ENCODE results near the gene INSC.

INSC gene

DNA sequence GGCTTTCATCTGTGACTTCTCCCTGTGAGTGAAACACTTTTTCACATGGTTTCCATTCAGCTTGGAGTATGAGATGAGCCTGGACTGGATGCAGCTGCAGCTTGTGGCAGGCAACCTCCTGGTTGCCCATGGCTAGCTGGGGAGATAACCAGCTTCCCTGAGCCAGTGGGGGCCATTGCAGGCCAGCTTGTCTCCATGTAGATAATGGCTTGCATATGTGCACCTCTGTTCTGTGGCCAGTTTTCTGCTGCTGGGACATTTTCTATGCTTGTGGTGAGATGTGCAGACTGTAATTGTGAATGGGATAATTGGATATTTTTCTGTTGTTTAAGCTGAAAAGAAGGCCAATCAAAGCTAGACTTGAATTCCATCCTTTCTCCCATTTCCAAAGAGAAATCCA is 38.5 kb downstream of the INSC start:
- DNase-seq: no peak

DNA sequence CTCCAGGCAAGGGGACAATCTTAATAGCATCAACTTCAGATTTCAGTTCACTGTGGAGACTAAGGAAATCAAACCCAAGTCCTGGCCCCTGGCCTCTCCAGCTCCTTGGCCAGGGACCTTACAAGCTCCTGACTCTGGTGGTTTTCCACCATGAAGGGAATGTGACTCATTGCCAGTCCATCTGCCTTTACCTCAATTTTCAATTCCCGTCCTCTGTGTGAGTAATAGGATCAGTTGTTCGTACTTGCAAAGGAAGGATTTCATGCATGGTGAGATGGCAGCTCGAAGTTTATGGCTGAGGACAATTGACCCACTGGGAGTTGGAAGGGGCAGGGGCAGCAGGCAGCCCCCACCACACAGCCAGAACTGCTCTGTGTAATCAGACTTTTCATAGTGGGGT is 42.5 kb downstream of the INSC start:
- DNase-seq: no peak

DNA sequence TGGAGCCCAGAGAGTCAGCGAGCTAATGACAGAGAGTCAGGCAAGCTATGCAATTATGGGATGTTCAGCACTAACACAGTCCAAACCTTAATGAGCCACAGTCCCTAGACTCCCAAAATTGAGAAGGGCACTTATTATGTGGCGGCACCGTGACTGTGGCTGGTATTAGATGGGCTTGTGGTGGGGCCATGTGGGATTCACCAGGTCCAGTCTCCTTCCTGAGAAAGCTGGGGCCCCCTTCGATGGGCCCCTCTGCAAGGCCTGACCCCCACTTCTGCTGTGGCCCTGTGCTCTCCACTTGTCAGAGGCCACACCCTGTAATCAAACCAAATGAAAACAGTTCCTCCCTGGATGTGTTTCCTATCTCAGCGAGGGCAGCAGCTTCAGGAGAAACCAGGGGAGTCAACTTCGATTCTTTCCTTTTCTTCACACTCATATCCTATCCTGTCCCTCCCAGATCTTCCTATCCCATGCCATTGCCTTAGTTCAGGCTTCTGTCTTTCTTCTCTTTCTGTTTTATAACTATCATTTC is 42.9 kb downstream of the INSC start:
- DNase-seq: no peak

DNA sequence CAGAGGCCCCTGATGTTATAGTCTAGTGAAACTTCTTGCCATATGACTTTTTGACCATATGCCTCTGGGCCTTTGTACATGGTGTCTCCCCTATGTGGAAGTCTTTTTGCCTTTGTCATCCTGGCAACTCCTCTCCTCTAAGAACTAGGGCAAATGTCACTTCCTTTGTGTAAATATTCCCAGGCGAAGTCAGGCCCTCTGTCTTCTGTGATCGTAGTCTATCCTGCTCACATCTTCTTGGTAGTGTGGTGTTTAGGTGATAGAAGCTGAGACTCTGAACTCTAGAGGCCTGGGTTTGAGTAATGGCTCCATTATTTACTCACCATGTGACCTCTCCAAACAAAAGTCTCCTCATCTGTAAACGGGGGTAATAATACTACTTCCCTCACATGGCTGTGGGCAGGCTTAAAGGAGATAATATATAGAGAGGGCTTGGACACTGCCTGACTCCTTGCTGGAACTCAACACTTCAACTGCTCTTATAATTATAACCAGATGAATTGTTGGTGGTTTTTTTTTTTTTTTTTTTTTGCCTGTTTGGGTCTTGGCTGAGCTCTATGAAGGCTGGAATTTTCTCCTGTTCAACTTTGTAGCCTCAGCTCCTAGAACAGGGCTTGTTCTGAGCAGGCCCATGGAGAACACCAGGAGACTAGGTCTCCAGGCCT is 43.8 kb downstream of the INSC start:
- no peak for DNase-seq

DNA sequence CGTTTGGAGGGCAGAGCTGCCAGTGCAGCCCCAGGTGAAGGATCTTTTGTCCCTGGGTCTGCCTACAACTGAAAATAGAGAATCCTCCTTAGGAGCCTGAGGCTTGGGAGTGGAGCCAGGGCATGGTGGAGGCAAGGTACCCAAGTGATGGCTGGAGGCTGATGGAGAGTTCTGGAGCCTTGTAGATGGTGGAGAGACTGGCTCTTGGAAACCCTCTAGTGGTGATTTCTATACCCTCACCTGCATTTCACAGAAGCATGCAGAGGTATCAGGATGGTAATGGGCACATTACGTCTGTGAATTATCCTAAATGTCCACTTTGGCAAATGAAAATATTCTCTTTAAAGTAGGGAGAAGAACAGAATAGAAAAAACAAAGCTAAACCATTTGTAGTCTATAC is 44.4 kb downstream of the INSC start:
- DNase-seq: no peak

DNA sequence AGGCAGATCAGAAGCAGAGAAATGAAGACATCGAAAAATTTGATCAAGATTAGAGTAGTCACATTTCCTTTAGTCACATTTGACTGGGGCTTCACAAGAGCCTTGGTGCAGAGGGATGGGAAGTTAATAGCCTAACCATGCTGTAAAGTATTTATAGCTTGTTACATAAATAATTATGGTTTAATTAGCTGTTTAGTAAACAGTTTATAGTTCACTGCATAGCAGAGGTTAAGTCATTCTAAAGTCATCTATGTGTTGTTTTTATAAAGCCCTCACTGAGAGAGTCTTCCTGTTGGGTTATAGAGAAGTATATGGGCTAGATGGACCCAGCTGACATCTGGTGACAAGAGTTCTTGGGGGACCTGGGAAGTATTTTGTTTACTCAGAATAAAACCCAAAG is 47.1 kb downstream of the INSC start:
- no peak for DNase-seq

DNA sequence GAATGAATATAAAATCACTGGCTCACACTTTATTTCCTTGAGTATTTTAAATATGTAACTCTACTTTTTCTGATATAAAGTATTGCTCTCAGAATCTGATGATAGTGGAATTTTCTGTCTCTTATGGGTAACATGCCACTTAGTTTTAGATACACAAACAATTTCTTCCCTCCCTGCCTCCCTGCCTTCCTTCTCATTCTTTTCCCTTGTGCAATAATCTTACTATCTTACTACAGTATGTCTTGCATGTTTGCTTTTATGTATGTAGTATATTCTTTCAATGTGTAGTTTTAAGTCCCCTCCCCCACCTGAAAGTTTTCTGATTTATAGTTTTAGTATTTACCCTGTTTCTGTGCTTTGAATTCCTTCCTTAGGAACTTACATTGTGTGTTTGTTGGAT is 48.4 kb downstream of the INSC start:
- no peak for DNase-seq

DNA sequence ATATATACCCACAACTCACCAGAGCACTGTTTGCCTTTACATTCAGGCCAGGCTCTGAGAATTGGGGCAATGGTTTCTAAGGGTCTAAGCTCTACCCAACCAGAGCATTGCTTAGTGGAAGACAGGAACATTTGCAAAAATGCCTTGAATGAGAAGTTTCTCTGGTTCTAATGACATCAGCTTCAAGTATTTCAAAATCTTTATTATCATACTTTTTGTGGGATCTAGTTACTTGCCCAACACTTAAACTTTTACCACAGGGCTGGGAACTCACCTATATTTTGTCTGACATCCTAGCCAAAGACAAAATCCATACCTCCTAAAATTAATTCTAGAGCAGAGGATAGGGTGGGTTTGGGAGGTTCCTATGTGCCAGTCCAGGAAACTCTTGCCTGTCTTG is 51.5 kb downstream of the INSC start:
- no peak for DNase-seq

DNA sequence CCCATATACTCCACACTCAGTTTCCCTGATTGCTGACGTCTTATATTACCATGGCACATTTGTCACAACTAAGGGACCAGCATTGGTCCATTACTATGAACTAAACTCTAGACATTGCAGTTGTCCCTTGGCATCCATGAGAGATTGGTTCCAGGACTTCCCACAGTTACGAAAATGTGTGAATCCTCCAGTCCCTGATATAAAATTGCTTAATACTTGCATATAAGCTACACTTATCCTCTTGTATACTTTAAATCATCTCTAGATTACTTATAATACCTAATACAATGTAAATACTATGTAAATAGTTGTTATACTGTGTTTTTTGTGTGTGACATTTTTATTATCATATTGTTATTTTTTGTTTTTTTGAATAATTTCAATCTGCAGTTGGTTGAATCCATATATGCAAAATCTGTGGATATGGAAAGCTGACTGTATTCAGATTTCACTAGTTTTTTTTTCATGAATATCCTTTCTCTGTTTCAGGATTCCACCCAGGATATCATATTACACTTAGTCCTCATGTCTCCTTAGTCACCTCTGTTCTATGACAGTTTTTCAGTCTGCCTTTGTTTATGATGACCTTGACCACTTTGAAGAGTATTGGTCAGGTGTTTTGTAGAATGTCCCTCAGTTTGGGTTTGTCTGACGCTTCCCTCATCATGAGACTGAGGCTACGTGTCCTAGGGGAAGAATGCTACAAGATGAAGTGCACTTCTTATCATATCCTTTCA is 55.3 kb downstream of the INSC start:
- no peak for DNase-seq

DNA sequence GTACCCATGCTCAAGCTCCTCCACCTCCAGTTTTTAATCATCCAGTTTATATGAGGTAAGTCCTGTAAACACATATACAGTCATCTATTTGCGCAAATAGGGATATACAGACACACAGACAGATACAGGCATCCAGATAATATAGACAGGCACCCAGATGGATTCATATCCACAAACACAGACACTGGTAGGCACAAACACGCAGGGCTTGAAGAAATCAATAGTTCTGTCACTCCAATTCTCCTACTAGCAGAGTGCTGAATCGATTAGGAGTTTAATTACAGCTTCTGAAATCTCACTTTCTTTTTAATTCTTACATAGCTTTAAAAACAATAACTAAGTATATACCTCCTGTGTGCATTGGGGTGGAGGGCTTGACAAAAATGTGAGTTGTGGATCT is 56.0 kb downstream of the INSC start:
- no peak for DNase-seq

DNA sequence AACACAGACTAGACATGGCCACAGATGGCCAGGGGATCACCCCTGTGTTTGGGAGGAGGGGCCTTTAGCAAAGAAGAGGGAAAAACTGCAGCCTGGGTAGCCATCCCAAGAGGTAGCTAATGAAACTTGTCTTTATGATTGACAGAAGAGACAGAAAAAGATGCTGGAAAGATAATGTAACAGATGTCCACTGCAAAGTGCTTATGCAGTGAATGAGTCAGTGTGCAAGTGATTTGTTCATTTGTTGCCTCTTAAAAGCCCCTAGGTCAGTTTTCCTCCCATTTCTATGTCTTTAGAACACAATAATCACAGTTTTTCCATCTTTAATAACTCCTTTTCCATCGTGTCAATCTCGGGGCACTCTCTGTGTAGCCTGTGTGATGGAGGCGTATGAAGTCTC is 57.2 kb downstream of the INSC start:
- DNase-seq: no peak

DNA sequence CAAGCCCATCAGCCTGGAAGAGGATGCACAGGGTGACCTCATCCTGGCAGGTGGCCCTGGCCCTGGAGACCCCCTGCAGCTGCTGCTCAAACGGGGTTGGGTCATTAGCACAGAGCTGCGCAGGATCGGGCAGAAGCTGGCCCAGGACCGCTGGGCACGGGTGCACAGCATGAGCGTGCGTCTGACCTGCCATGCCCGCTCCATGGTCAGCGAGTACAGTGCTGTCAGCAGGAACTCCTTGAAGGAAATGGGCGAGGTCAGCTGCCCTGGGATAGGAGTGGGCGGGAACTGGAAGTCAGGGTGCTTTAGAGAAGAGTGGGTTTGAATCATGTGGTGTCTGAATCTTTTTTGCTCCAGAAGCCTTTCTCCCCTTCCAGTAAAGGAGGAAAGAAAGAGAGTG is 61.1 kb downstream of the INSC start:
- DNase-seq: no peak

DNA sequence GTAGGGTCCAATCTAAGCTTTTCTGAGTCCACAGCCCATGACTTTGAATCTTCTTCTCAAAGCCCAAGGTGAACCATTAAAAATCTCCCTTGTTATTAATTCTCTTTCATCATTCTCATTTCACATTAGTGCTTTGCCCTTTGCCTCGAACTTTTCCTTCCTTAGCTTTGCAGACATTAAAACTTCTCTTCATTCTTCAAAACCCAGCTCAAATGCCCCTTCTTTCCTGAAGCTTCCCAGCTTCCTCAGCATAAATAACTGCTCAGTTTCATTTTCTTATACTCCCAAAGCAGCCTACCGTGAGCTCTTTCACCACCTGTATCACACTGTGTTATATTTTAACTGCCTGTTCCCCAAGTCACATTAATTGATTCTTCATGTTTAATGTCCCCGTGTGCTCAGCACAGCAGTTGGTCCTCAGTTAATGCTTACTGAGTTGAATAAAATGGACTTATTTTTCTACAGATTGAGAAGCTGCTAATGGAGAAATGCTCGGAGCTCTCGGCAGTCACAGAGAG is 62.0 kb downstream of the INSC start:
- DNase-seq: no peak

DNA sequence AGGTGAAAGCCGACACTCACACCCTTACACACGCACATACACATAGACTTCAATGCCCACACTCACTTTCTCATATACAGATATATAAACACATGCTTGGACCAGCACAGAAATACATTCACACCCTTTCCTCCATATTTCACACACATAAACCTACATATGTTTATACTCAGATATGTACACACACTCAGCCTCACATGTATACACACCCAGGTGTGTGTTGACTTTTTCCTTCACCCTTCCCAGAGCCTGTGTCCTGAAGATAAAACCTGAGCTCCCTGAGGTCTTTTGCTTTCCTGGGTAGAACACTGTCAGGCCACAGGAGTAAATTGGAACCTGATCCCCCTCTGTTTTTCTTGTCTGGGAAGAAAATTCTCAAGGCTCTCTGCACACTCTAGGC is 62.8 kb downstream of the INSC start:
- DNase-seq: no peak

DNA sequence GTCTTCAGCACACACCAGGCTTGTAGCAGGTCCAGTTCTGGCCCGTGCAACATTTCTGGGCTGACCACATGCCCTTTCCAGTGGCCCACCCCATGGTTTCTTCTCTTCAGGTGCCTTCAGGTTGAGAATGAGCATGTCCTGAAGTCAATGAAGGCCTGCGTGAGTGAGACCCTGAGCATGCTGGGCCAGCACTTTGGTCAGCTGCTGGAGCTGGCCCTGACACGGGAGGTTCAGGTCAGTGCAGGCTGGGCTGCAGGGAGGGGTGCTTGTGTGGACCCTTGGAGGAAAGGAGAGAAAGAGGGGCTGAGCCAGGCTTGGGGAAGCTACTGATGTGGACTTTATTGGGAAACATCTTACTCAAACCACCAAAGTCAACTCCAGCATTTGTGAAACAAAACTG is 63.5 kb downstream of the INSC start:
- DNase-seq: no peak

DNA sequence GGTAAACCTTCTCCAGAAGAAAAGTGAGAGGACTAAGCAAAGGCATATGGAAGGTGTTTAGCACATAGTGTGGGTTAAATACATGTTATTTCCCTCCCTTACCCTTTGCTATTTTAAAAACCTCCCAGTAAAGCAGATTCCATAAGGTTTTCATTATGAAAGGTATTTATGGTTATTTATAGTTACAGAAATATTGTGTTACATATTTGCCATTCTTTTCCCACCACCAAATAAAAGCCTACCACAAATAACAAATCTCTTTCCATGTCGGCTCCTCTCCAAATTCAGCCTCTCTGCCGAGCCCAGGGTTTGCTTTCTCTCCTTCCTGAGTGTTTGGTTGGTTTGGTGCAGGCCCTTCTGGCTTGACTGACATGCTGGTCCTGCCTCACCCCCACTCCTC is 64.4 kb downstream of the INSC start:
- DNase-seq: no peak

DNA sequence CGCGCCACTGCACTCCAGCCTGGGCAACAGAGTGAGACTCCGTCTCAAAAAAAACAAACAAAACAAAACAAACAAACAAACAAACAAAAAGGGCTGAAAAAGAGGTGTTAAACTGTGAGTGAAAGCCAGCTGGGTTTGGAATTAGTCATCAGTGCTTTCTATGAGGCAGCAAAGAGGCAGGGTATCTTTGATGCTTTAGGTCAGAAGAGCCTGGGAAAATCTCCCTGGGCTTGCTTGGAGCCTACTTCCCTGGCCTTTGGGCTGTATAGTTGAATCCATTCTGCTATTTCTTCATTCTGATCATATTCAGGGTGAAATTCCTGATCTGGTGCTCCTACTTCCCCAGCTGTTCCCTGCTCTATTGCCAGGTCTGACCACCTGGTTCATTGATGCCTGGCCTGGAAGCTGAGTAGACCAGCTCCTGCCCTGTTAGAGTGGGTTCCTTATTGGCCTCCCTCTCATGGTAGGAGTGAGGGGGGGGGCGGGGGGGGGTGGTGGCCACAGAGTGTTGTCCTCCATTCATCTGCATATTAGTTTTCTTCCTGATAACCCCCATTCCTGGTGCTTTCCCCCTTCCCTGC is 65.6 kb downstream of the INSC start:
- no peak for DNase-seq

DNA sequence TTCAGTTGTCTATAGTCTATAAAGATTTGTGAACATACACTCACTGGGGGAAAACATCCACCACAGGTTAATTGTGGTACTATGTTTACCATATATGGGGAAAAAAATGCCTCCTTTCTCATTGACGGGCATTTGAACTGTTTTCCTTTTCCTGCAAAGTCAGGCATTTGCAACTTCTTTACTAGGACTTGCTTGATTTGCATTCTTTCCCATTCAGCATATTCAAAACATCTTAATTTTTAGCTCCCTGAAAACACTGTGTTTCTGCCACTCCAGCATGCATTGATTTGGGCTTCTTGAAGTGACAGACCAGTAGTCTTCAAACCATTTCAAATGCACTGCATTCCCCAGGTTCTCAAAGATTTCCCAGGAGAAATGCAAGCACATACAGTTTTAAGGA is 67.6 kb downstream of the INSC start:
- no peak for DNase-seq

DNA sequence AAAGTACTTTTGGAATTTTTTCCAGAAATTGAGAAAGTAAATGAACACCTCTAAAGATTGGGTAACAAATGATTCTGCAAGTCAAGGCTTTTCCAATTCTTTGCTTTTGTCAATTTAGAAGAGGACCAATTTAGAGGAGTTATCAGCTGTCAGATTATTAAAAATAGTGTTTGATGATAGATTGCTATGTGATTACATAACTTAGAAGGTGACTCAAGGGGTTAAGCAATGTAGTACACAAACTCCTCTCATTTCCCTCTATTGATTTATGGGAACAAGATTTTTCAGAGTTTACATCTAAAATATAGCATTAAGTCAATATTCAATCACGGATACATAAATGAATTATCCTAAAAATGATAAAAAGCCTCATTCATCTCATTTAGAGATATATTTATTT is 70.3 kb downstream of the INSC start:
- DNase-seq: no peak

DNA sequence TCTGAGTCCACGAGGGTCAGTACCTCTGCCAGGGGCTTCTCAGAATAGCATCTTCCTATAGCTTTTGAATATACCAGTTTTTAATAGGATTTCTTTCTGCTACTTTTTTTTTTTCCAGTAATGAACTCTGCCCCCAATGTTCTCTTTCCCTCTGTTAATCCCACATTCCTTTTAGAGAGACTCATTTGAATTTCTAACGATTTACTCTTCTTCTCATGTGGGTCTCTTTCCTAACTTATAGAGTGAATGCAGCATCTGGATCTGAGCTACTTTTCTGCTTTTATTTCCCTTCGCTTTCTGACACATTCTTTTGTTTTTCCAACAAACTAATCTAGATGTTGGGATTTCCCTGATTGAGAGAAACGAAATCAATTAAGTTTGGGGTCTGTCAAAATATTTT is 71.4 kb downstream of the INSC start:
- DNase-seq: no peak

DNA sequence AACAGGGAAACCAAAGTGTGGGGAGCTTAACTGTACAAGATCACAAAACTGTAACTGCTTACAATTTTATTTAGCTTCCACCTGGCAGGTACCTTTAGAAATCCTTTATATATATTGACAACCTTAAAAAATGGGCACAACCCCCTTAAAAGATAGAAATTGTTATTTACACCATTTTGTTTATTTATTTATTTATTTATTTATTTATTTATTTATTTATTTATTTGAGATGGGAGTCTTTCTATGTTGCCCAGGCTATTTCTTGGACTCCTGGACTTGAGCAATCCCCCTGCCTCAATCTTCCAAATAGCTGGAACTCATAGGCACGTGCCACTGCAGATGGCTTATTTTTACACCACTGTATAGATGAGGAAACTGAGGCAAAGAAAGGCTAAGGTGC is 74.5 kb downstream of the INSC start:
- DNase-seq: no peak

DNA sequence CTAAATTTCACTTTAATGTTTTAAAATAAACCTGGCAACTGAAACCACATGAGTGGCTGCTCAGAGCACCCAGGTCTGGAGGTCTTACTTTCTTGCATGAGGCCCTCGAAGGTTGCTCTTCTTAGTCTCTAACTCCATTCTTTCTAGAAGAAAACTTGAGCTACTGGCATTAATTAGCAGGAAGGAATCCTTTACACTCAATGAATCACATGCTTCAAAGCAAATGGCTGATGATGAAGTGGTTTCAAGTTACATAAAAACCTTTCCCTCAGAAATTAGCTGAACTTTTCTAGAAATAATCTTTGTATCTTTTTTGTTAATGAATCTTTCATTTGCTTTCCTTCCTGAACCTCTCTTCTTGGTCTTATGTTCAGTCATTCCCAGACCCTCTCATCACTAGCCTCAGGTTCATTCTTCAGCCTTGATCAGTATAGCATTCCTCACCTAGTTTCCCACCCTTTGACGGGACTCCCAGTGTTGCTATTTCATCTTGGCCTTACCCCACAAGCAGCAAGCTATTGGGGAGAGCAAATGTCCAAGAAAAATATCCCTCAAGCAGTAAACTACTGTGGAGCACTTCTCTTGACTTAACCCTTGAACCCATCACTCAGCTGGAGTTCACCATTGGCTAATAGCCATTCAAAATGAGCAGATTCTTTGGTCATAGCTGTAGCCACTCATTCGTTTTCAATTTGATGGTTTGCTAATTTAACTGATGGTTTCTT is 75.1 kb downstream of the INSC start:
- no peak for DNase-seq

DNA sequence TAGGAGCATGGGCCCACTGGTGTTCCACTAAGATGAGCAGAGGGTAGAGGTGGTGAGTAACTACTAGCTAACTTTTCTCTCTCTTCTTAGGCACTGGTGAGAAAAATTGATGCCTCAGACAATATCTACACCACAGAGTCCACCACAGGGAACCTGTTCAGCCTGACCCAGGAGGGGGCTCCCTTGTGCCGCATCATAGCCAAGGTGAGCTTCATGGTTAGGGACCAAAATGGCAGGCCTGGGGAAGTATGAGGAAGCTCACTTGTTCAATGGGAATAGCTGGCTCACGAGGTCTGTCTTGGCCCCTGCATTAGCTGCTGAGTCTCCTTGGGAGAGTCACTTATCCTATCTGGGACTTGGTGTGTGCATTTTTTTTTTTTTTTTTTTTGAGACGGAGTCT is 75.9 kb downstream of the INSC start:
- no peak for DNase-seq
